GM18517 (cell line): ENCODE data around the gene KMT2C.

Experiments
- ATAC-seq: cut with Tn5 transposase; IDR thresholded peaks from one replicate; pipeline ENCODE4 v1.9.1; 2021; ENCODE audit warnings: mild to moderate bottlenecking, moderate library complexity; ENCODE audit not compliant: unreplicated experiment

The KMT2C gene

GRCh38 chr7:152148706-152149105 is 287.1 kb downstream of the KMT2C start:
- no peak for ATAC-seq

DNA sequence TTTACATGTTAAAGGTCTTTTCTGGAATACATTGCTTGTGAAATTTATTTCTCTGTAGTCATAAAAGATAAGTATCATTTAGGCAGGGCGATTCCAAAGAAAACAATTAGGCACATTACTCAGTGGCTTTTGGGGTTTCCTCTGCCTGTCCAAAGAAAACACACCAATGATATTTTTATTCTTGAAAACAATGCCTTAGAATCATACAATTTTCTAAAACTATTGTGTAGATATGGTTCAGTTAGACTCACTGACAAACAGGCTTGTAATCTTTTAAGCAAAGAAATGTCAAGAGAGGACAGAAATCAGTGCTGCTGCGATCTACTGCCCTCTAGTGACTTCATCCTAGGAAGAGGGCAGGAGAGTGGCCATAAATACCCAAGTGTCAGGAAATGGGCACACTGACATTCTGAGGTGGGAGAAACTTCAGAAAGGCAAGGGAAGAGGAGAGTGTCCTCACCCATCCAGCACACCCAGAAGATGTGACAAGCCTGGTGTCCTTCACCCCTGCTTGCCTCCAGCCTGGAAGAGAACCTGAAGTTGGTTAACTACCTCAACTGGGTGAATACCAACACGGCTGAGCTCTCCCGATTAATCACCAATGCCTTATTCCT is 289.8 kb downstream of the KMT2C start:
- ATAC-seq: no peak

GRCh38 chr7:152144557-152145245 is 291.1 kb downstream of the KMT2C start:
- no peak for ATAC-seq

GRCh38 chr7:152142976-152143595 is 292.7 kb downstream of the KMT2C start:
- ATAC-seq: no peak

GRCh38 chr7:152140560-152140959 is 295.2 kb downstream of the KMT2C start:
- no peak for ATAC-seq

GRCh38 chr7:152140067-152140466 is 295.7 kb downstream of the KMT2C start:
- ATAC-seq: no peak

DNA sequence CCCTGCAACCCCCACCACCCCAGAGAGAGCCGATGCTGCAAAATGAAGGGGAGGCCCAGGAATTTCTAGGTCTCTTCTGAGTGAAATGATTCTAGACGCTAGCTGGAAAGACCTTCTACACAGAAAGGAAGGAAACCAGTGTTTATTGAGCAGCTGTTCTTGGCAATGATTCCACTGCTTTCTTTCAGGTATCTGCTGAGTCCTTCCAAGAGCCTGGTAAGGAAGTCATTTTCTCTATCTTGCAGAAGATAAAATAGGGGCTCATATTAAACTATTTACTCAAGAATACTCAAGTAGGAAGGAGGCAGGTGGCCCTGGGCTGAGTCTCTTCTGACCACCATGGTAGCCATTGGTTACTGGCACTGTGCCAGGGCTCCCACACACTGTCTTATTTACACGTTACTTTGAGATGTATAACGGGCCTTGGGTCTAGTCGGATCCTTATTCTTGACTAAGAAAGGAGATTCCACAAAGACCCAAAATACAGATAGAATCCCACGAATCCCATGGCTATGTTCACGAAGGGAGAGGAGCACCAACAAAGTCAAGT is 298.3 kb downstream of the KMT2C start:
- ATAC-seq: no peak

GRCh38 chr7:152136686-152137085 is 299.1 kb downstream of the KMT2C start:
- ATAC-seq: no peak

DNA sequence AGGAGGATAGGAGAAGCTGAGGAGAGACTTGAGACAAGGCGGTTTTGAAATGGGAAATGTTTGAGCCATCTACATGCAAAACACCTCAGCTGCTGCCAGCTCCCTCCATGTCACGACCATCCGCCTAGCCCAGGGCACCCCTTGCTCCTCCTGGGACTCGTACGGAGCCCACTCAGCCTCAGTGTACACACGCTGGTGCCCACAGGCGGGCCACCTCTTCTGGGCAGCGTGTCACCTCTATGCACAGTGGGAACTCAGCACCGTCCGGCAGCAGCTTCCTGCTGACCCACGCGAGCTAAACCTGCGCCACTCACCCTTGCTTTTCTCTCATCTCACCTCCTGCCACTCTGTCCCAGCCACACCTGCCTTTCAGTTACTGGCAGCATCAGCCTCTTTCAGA is 302.0 kb downstream of the KMT2C start:
- ATAC-seq: no peak

DNA sequence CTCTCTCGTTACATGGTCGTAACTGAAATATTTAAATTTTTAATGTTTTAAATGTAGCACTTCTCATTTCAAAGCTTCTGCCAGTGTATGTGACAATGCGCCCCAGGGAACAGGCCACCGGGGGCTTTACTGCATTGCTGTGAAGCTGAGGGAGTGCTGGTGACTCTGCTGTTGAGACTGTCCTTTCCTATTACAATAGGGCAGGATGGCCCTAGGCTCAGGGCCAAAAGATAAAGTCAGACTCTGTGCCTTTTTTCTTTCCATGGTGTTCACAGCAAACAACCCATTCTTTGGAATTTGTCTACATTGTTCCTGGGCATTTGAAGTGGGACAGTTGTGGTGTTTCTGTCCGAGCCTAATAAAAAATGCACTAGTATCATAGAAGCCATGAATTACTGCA is 303.0 kb downstream of the KMT2C start:
- no peak for ATAC-seq

DNA sequence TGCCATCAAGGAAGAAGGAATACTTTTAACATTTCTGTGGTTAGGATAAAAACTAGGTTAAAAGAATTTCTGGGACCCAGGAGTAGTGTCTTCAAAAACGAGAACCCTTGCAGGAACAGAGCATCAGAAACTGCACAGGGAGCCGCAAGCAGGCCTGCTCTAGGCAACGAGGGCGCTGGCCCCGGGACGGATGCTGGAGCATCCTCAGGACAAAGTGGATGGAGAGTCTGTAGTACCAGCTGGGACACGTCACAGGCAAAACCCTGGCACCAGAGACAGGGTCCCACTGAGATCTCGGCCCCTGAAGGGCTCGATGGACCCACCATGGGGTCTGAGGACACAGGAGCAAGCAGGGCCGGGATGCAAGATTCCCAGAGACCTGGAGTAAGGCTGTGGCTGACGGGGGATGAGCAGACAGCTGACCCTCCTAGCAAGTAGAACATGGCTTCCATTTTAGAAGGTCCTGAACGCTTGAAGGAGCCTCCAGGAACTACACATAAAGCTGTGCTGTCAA is 303.8 kb downstream of the KMT2C start:
- no peak for ATAC-seq

- no peak for ATAC-seq
These were observed 304.9 kb downstream of the KMT2C start for GRCh38 chr7:152130658-152131590.

DNA sequence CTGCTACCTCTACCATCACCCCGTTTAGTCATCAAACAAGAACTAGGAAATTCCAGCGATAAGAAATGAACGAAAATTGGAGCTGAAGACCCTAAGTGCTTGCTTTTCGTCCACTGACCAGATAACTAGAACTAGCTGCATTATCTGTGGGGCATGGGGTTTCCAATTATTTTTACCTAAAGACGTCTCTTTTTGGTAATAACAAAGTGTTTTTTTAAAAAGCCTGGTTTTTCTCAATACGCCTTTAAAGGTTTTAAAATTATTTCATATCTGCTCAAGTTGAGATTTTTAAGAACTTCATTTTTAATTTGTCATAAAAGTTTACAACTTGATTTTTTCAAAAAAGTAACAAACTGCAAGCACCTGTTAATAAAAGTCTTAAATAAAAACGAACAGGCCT is 306.1 kb downstream of the KMT2C start:
- no peak for ATAC-seq

DNA sequence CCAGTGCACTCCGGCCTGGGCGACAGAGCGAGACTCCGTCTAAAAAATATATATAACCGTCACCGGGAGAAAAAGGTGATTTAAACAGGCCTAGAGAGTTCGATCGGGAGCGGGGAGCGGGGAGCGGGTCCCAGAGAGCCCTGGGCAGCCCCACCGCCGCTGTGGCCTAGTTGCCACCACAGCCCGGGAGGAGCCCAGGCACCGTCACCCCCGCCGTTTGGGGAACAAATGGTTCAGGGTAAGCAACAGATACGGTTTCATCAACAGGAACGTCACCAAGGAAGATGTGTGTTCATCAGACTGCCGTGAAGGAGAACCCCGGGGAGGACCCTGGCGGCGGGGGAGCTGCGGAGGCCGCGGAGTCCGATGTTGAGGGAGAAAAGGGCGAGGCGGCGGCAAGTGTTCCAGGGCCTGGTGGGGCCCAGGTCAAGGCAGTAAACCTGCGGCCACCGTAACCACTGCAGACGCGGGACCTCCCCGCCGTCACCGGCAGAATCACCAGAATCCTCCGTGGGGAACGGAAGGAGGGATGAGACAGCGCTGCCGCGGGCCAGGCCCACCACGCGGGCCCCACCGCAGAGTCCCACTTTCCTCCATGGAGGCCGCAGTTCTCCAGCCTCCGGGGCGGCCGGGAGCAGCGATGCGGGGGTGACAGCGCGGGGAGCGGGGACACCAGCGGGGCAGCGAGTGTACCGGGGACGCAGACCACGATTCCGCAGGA is 306.9 kb downstream of the KMT2C start:
- ATAC-seq: no peak

GRCh38 chr7:152128252-152128651 is 307.6 kb downstream of the KMT2C start:
- ATAC-seq: no peak

DNA sequence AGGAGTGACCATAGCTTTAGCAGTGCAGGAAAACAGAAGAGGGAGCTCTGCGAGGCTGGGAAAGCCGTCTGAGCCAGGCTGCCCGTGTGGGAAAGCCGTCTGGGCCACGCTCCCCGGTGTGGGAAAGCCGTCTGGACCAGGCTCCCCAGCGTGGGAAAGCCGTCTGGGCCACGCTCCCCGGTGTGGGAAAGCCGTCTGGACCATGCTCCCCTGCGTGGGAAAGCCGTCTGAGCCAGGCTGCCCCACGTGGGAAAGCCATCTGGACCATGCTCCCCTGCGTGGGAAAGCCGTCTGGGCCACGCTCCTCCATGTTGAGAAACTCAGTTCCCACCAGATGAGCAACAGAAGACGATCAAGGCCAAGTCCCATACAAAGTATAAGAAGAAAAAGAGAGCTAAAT is 308.6 kb downstream of the KMT2C start:
- ATAC-seq: no peak

DNA sequence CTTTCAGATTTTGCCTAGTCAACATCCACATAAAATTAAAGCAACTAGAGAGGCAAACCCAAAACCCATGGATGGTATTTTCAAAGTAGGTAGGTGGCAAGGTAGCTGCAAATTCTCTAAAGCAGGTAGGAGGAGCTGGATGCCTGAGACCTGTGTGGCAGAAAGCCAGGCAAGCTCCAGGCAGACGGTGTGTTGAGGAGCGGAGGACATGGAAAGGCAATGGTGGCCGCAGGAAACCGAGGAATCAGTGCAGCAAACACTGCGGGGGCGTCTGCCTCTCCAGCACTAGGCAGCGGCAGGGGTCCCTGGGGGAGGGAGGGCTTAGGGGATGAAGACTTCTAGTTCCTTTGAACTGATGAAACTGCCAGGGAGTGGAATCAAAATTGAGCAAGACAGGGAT is 309.1 kb downstream of the KMT2C start:
- ATAC-seq: no peak

DNA sequence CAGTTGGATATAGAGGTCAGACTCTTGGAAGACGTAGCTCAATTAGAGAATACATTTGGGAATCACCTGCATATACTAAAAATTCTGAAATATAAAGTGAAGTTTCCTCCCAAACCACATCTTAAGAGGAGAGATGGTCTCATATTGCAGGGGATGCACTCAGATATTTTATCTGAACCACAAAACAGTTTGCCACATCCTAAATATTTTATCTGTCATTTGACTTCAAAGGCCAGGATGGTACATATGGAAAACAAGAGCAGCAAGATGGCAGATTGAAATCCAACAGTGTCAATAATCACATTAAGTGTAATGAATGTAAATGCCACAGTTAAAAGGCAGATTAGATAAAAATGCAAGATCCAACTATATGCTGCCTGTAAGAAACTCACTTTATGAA is 313.3 kb downstream of the KMT2C start:
- ATAC-seq: no peak

- ATAC-seq: no peak
These were observed 314.4 kb downstream of the KMT2C start for GRCh38 chr7:152121432-152121831.

DNA sequence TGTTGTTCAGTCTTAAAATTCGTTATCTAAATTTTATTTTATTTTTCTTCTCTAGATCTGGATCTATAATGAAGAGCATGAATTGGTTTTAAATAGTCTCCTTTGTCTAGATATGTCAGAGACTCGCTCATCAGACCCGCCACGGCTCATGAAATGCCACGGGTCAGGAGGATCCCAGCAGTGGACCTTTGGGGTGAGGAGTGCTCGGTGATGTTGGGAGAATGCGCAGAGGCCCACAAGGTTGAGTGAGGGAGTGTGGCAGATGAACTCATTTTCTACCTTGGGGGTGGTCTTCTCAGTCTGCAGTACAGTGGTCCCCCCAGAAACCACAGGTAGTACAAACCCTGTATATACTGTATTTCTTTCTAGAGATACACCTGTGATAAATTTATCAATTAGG is 315.0 kb downstream of the KMT2C start:
- no peak for ATAC-seq
